Measurements from ENCODE around the gene SNAP29.
"Not testable (repeated sequence)": the region's sequence is repeated elsewhere in the genome, so short reads cannot be mapped to it uniquely, and the experiment has no call there.

SNAP29 gene

DNA sequence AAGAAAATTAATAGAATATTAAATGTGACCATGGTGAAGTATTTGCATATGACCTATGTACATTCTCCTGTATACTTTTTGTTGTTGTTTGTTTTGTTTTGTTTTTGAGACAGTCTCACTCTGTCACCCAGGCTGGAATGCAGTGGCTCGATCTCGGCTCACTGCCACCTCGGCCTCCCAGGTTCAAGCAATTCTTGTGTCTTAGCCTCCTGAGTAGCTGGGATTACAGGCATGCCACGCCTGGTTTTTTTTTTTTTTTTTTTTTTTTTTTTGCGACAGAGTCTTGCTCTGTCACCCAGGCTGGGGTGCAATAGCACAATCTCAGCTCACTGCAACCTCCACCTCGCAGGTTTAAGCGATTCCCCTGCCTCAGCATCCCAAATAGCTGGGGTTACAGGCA is 38.9 kb downstream of the SNAP29 start:
- H3K4me3 ChIP-seq (ENCODE audit: insufficient read depth, low read depth, low read length); H3K9me3 ChIP-seq (ENCODE audit: control insufficient read depth, low read length); H3K4me1 ChIP-seq (ENCODE audit: control insufficient read depth, insufficient read depth, low read length); H3K27me3 ChIP-seq (ENCODE audit: control insufficient read depth, insufficient read depth, low read length, poor library complexity, severe bottlenecking); H3K36me3 ChIP-seq (ENCODE audit: control insufficient read depth, insufficient read depth, low read length); H3K27ac ChIP-seq (ENCODE audit: insufficient read depth, low read depth, low read length, poor library complexity, severe bottlenecking): not testable (repeated sequence)
- WGBS, 2 experiments = 90 to 92% methylated on average over 7 of the region's 7 CpGs

DNA sequence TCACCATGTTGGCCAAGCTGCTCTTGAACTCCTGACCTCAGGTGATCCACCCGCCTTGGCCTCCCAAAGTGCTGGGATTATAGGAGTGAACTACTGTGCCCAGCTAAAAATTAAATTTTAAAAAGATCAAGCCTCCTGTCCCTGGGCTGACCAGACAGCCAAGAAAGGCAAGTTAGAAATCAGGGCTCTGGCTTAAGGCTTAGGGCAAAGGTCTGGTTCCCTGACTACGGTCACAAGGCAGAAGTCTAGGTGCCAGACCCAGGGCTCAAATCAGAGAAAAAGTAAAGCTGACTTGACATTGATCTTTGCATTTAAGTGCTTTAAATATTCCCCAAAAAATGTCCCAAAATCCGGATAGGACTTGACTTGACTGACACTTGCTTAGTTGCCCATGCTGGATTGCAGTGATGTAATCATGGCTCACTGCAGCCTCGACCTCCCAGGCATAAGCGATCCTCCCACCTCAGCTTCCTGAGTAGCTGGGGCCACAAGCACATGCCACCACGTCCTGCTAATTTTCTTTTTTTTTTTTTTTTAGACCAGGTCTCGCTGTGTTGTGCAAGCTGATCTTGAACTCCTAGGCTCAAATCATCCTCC is 41.1 kb downstream of the SNAP29 start:
- 88 to 90% methylated on average over 7 of the region's 7 CpGs for WGBS, 2 experiments
- H3K27me3 ChIP-seq (ENCODE audit: control insufficient read depth, insufficient read depth, low read length, poor library complexity, severe bottlenecking) = no peaks in the 10 kb centered on the region
- H3K27ac ChIP-seq (ENCODE audit: insufficient read depth, low read depth, low read length, poor library complexity, severe bottlenecking) = no peak overlapping the region
- no peaks in the 10 kb centered on the region for H3K4me1 ChIP-seq (ENCODE audit: control insufficient read depth, insufficient read depth, low read length)
- no peaks in the 10 kb centered on the region for H3K36me3 ChIP-seq (ENCODE audit: control insufficient read depth, insufficient read depth, low read length)
- H3K4me3 ChIP-seq (ENCODE audit: insufficient read depth, low read depth, low read length) = no peak overlapping the region
- H3K9me3 ChIP-seq (ENCODE audit: control insufficient read depth, low read length) = no peaks in the 10 kb centered on the region

DNA sequence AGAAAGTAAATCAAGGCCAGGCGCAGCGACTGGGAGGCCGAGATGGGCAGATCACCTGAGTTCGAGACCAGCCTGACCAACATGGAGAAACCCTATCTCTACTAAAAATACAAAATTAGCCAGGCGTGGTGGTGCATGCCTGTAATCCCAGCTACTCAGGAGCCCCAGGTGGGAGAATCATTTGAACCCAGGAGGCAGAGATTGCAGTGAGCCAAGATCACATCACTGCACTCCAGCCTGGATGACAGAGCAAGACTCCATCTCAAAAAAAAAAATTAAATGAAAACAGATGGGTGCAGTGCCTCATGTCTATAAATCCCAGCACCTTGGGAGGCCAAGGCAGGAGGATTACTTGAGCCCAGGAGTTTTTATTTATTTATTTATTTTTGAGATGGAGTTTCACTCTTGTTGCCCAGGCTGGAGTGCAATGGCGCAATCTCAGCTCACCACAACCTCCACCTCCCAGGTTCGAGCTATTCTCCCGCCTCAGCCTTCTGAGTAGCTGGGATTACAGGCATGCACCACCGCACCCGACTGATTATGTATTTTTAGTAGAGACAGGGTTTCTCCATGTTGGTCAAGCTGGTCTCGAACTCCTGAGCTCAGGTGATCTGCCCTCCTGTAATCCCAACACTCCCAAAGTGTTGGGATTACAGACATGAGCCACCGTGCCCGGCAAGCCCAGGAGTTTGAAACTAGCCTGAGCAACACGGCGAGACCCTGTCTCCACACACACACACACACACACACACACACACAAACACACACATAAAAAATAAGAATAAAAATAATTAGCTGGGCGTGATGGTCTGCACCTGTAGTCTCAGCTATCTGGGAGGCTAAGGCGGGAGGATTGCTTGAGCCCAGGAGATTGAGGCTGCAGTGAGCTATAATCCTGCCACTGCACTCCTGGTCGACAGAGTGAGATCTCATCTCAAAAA is 42.6 kb downstream of the SNAP29 start:
- H3K27ac ChIP-seq (ENCODE audit: insufficient read depth, low read depth, low read length, poor library complexity, severe bottlenecking) = not testable (repeated sequence)

DNA sequence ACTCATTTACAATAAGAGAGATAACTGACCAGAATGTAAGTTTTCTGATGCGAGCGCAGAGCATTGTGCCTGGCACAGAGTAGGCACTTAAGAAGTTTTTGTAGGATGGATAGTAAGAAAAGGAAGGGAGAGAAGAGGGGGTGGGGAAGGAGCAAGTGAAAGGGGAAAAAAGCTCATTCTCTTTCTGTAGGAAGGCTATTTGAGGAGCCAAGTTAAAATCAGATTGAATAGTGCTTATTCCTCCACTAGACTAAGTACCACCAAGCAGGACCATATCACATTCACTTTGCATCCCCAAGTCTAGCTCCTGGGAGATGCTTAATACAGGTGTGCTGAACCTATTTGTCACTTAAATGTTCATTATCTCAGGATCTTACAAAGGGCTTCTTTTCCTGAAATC is 44.3 kb downstream of the SNAP29 start:
- no peaks in the 10 kb centered on the region for H3K27me3 ChIP-seq (ENCODE audit: control insufficient read depth, insufficient read depth, low read length, poor library complexity, severe bottlenecking)

More for the DNA sequence above, 42.6 kb downstream of the SNAP29 start:
- H3K4me3 ChIP-seq (ENCODE audit: insufficient read depth, low read depth, low read length); H3K36me3 ChIP-seq (ENCODE audit: control insufficient read depth, insufficient read depth, low read length); H3K9me3 ChIP-seq (ENCODE audit: control insufficient read depth, low read length); H3K4me1 ChIP-seq (ENCODE audit: control insufficient read depth, insufficient read depth, low read length); H3K27me3 ChIP-seq (ENCODE audit: control insufficient read depth, insufficient read depth, low read length, poor library complexity, severe bottlenecking): not testable (repeated sequence)
- WGBS, 2 experiments = 83 to 89% methylated on average over 12 to 18 of the region's 18 CpGs

DNA sequence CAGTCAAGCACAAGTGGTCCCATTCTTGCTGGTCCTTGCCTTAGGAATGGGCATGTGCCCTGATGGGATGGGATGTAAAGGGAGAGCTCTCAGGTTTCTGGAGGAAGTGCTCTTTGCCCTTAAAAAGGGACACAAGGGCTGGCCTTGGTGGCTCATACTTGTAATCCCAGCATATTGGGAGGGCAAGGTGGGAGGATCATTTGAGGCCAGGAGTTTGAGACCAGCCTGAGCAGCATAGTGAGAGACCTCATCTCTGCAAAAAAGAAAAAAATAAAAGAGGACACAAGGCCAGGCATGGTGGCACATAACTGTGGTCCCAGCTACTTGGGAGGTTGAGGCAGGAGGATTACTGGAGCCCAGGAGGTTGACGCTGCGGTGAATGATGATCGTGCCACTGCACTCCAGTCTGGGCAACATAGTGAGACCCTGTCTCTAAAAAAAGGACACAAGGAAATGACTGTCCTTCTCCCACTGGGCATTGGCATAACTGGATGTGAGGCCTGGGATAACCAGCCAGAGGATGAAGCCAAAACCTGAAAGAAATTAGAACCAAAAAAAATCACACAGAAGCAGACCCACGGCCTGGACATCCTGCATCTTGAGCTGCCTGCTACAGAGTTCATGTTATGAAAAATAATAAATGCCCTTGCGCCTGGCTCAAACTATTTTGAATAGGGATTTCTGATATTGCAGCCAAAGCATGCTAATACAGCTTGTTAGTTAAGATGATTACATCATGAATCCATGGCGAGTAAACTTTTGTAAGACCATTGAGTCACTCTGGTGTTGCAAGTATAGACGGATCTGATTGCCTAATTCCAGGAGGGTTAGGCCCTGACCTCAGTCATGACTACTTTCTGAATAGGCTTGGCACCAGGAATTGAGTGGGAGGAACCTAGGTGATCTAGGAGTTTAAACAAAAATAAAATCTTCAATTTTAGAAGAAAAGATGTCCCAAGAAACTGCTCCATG is 45.5 kb downstream of the SNAP29 start:
- H3K27ac ChIP-seq (ENCODE audit: insufficient read depth, low read depth, low read length, poor library complexity, severe bottlenecking) = no peak overlapping the region
- H3K9me3 ChIP-seq (ENCODE audit: control insufficient read depth, low read length) = no peaks in the 10 kb centered on the region
- no peaks in the 10 kb centered on the region for H3K27me3 ChIP-seq (ENCODE audit: control insufficient read depth, insufficient read depth, low read length, poor library complexity, severe bottlenecking)
- no peak overlapping the region for H3K4me3 ChIP-seq (ENCODE audit: insufficient read depth, low read depth, low read length)
- H3K36me3 ChIP-seq (ENCODE audit: control insufficient read depth, insufficient read depth, low read length) = no peaks in the 10 kb centered on the region
- H3K4me1 ChIP-seq (ENCODE audit: control insufficient read depth, insufficient read depth, low read length) = no peaks in the 10 kb centered on the region
- WGBS, 2 experiments = 91 to 94% methylated on average over 7 of the region's 7 CpGs

More for the DNA sequence above, 44.3 kb downstream of the SNAP29 start:
- H3K36me3 ChIP-seq (ENCODE audit: control insufficient read depth, insufficient read depth, low read length) = no peaks in the 10 kb centered on the region
- no peaks in the 10 kb centered on the region for H3K9me3 ChIP-seq (ENCODE audit: control insufficient read depth, low read length)
- H3K4me1 ChIP-seq (ENCODE audit: control insufficient read depth, insufficient read depth, low read length) = no peaks in the 10 kb centered on the region
- 96 to 98% methylated on average over 2 of the region's 2 CpGs for WGBS, 2 experiments
- no peak overlapping the region for H3K27ac ChIP-seq (ENCODE audit: insufficient read depth, low read depth, low read length, poor library complexity, severe bottlenecking)
- H3K4me3 ChIP-seq (ENCODE audit: insufficient read depth, low read depth, low read length) = no peak overlapping the region

DNA sequence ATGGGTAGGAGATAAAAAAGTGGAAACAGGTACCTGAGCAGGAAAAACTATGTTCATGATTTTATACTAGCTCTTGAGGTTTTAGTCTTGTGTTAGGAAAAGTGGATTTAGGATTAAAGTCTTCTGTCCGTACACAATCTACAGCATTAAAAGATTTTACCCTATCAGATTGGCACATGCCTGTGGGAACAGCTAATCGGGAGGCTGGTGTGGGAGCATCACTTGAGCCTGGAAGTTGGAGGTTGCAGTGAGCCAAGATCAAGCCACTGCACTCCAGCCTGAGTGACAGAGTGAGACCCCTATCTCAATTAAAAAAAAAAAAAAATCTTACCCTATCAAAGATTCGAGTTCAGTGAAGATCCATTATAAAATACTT is 46.2 kb downstream of the SNAP29 start:
- Histone ChIP-seq H3K4me3 (ENCODE audit: insufficient read depth, low read depth, low read length) (no peak overlapping the region), H3K27ac (ENCODE audit: insufficient read depth, low read depth, low read length, poor library complexity, severe bottlenecking) (no peak overlapping the region), H3K27me3 (ENCODE audit: control insufficient read depth, insufficient read depth, low read length, poor library complexity, severe bottlenecking) (no peaks in the 10 kb centered on the region), H3K9me3 (ENCODE audit: control insufficient read depth, low read length) (no peaks in the 10 kb centered on the region), H3K4me1 (ENCODE audit: control insufficient read depth, insufficient read depth, low read length) (no peaks in the 10 kb centered on the region), H3K36me3 (ENCODE audit: control insufficient read depth, insufficient read depth, low read length) (no peaks in the 10 kb centered on the region)
- WGBS, 2 experiments = 70 to 78% methylated on average over 2 to 3 of the region's 3 CpGs

DNA sequence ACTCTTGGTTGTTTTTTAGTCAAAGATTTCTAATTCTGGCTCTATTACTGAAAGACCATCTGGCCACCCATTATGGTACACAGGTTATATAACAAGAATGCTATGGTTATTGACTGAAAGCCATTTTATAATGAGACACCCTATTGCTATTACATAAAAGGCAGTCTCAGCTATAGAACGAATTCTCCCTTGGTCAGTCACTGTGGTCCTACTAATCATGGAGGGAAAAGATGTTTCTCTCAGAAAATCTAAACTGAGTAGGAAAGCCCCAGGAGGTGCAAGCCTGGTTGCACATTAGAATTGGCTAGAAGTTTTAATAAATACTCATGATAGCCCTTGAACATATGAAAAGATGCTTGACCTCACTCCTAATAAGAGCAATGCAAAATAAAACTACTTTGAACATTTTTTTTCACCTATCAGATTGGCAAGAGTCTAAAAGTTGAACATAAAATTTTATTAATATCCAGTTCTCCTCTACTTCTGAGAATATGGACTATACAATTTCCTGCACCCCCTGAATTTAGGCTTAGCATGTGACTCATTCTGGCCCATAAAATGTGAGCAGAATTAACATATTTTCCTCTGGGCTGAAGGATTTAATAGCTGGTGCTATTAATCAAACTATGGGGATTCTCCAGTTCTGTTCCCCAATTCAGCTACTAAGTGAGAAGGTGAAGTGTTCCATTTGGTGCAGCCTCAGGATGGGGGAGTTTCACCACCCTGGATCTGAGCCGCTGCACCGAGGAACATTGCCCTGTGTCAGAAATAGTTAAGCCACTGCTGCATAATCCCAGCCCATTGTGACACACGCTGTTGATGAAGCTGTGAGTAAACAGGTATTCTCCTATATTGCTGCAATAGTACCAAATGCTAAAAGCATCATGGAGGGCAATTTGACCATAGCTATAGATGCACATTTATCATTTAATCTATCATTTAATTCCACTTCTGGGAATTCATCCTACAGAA is 46.9 kb downstream of the SNAP29 start:
- Histone ChIP-seq H3K4me1 (ENCODE audit: control insufficient read depth, insufficient read depth, low read length) (no peaks in the 10 kb centered on the region), H3K4me3 (ENCODE audit: insufficient read depth, low read depth, low read length) (no peak overlapping the region), H3K27ac (ENCODE audit: insufficient read depth, low read depth, low read length, poor library complexity, severe bottlenecking) (no peak overlapping the region), H3K27me3 (ENCODE audit: control insufficient read depth, insufficient read depth, low read length, poor library complexity, severe bottlenecking) (no peaks in the 10 kb centered on the region), H3K9me3 (ENCODE audit: control insufficient read depth, low read length) (no peaks in the 10 kb centered on the region), H3K36me3 (ENCODE audit: control insufficient read depth, insufficient read depth, low read length) (no peaks in the 10 kb centered on the region)
- WGBS, 2 experiments = 77 to 83% methylated on average over 4 of the region's 4 CpGs

DNA sequence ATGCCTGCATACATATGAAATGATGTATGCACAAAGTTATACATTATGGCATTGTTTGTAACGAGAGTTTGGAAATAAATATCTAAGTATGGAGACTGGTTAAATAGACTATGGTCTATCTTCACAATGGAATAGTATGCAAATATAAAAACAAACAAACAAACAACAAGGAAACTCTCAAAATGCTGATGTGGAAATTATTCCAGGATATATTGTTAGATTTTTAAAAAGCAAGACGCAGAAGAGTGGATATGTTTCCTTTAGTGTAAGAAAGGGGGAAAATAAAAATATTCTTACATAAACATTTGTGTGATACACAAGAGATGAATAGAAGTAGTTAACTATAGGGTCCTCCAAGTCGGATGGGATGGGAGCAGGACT is 47.6 kb downstream of the SNAP29 start:
- Histone ChIP-seq H3K27ac (ENCODE audit: insufficient read depth, low read depth, low read length, poor library complexity, severe bottlenecking) (no peak overlapping the region), H3K27me3 (ENCODE audit: control insufficient read depth, insufficient read depth, low read length, poor library complexity, severe bottlenecking) (no peaks in the 10 kb centered on the region), H3K4me3 (ENCODE audit: insufficient read depth, low read depth, low read length) (no peak overlapping the region), H3K9me3 (ENCODE audit: control insufficient read depth, low read length) (no peaks in the 10 kb centered on the region), H3K4me1 (ENCODE audit: control insufficient read depth, insufficient read depth, low read length) (no peaks in the 10 kb centered on the region), H3K36me3 (ENCODE audit: control insufficient read depth, insufficient read depth, low read length) (no peaks in the 10 kb centered on the region)
- WGBS, 2 experiments = 100% methylated on average over 1 of the region's 3 CpGs; no CpG with 5 or more reads in 1 of the 2 experiments

DNA sequence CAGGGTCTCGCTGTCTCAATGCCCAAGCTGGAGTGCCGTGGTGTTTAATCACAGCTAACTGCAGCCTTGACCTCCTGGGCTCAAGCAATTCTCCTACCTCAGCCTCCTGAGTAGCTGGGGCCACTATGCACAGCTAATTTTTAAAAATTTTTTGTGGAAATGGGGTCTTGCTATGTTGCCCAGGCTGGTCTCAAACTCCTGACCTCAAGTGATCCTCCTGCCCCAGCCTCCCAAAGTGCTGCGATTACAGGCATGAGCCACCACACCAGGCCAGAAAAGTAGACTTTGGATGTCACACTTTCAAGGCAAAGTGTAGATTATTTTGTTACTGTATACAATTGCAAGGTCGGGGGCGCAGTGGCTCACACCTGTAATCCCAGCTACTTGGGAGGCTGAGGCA is 49.9 kb downstream of the SNAP29 start:
- not testable (repeated sequence) for H3K27me3 ChIP-seq (ENCODE audit: control insufficient read depth, insufficient read depth, low read length, poor library complexity, severe bottlenecking); H3K4me3 ChIP-seq (ENCODE audit: insufficient read depth, low read depth, low read length); H3K9me3 ChIP-seq (ENCODE audit: control insufficient read depth, low read length); H3K4me1 ChIP-seq (ENCODE audit: control insufficient read depth, insufficient read depth, low read length); H3K36me3 ChIP-seq (ENCODE audit: control insufficient read depth, insufficient read depth, low read length); H3K27ac ChIP-seq (ENCODE audit: insufficient read depth, low read depth, low read length, poor library complexity, severe bottlenecking)
- WGBS, 2 experiments = 93 to 94% methylated on average over 5 of the region's 5 CpGs

Data from ectodermal cell (in vitro differentiated cells).